Measurements from ENCODE around the gene DENR. TPM values are rescaled to one million over a fixed set of nuclear protein-coding genes. Genes with fewer than 3 reads are reported as not detected.

The DENR gene
- total and polyA plus RNA-seq, 2 of the 13 experiments (the other 11 are each of a cell fraction or from before 2014, with no cell fraction given): 30.0 to 59.1 TPM

DNA sequence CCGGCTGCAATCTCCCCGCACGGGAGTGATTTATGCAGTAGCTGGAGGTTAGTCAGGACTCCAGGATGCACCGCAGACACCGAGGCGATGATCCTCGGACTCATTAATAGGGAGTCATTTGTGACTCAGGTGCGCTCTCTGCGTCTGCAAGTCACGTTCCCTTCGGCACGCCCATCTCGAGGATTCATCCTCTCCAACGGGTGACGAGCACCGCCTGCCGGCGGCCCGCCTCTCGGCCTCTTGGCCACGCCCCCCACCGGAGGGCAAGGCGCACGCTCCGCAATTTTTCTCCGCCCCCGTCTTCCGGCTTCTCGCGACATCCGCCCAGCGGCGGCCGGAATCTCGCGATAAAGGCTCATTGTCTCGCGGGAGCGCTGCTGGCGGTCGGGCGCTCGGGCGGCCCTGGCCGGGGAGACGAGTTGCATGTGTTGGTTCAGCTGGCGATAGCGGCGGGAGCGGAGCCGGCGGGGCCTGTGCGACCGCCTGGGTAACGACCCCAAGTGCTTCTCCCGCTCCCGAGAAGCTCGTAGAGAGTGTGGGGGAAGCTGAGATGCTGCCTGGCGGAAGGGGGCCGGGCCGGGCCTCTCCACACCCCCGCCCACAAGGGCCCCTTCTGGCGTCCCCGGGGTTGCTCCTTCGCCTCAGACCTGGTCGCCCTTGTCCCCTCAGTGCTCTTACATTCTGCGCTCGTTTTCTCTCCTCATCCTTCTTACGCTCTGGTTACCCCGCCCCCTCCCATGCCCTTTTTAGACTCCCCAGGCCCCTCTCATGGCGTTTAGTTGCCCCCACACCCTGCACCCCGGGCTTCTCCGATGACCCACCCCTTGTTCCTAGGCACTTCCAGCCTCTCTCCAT, at the start of gene DENR (continued):
- TF ChIP-seq, protein P1, sequence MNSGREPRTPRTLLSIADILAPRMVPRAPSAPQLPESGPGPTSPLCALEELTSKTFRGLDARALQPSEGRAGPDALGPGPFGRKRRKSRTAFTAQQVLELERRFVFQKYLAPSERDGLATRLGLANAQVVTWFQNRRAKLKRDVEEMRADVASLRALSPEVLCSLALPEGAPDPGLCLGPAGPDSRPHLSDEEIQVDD (CRISPR knock-in tag; IDR thresholded peaks at IDR 0.05; ENCODE audit: borderline replicate concordance): peak; percentile 83; the same call in 1 of the 2 replicates
- TF ChIP-seq HNRNPUL1 (IDR thresholded peaks at IDR 0.05; ENCODE audit: low read depth, low read length) (peak; percentile 57; the same call in 1 of the 2 replicates), AHR (CRISPR knock-in tag; IDR thresholded peaks at IDR 0.05) (no peak; the same call in 1 of the 2 replicates), ZNF484 (CRISPR knock-in tag; IDR thresholded peaks at IDR 0.05; ENCODE audit: borderline replicate concordance, low read depth) (no peak), SMAD3 (CRISPR knock-in tag; IDR thresholded peaks at IDR 0.05) (peak; percentile 87; the same call in 1 of the 2 replicates), DZIP1 (CRISPR knock-in tag; IDR thresholded peaks at IDR 0.05) (no peak), ZMAT3 (CRISPR knock-in tag; conservative IDR thresholded peaks at IDR 0.05) (no peak), ZNF232 (CRISPR knock-in tag; IDR thresholded peaks at IDR 0.05; ENCODE audit: borderline replicate concordance) (no peak), ZNF768 (CRISPR knock-in tag; IDR thresholded peaks at IDR 0.05) (peak; percentile 68), ZEB1 (IDR thresholded peaks at IDR 0.05; ENCODE audit: insufficient replicate concordance, low read depth) (peak; percentile 90), HOXA9 (CRISPR knock-in tag; IDR thresholded peaks at IDR 0.05; ENCODE audit: borderline replicate concordance) (peak; percentile 69; the same call in 1 of the 2 replicates), ZNF33B (CRISPR knock-in tag; IDR thresholded peaks at IDR 0.05) (no peak), KDM4B (CRISPR knock-in tag; IDR thresholded peaks at IDR 0.05) (peak; percentile 83; the same call in 1 of the 2 replicates), MEIS1 (CRISPR knock-in tag; IDR thresholded peaks at IDR 0.05; ENCODE audit: borderline replicate concordance) (peak; percentile 59; the same call in 1 of the 2 replicates), ZNF138 (CRISPR knock-in tag; IDR thresholded peaks at IDR 0.05; ENCODE audit: low read depth) (no peak), ZNF670 (CRISPR knock-in tag; IDR thresholded peaks at IDR 0.05; ENCODE audit: borderline replicate concordance) (0 out of 2 replicates have a peak, but pooled peaks have one; percentile 33), PRPF4 (IDR thresholded peaks at IDR 0.05; ENCODE audit: low read depth, low read length, poor library complexity, severe bottlenecking) (no peak), MATR3 (CRISPR knock-in tag; IDR thresholded peaks at IDR 0.05) (no peak), FOXK2 (IDR thresholded peaks at IDR 0.05) (no peak), KDM1A (CRISPR knock-in tag; IDR thresholded peaks at IDR 0.05) (no peak), CEBPB (IDR thresholded peaks at IDR 0.05; ENCODE audit: borderline replicate concordance, low read depth, low read length) (no peak)
- TF ChIP-seq, protein P2, sequence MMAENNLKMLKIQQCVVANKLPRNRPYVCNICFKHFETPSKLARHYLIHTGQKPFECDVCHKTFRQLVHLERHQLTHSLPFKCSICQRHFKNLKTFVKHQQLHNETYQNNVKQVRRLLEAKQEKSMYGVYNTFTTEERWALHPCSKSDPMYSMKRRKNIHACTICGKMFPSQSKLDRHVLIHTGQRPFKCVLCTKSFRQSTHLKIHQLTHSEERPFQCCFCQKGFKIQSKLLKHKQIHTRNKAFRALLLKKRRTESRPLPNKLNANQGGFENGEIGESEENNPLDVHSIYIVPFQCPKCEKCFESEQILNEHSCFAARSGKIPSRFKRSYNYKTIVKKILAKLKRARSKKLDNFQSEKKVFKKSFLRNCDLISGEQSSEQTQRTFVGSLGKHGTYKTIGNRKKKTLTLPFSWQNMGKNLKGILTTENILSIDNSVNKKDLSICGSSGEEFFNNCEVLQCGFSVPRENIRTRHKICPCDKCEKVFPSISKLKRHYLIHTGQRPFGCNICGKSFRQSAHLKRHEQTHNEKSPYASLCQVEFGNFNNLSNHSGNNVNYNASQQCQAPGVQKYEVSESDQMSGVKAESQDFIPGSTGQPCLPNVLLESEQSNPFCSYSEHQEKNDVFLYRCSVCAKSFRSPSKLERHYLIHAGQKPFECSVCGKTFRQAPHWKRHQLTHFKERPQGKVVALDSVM (CRISPR knock-in tag; IDR thresholded peaks at IDR 0.05): peak; percentile 58; the same call in 1 of the 2 replicates
- TF ChIP-seq, protein P3, sequence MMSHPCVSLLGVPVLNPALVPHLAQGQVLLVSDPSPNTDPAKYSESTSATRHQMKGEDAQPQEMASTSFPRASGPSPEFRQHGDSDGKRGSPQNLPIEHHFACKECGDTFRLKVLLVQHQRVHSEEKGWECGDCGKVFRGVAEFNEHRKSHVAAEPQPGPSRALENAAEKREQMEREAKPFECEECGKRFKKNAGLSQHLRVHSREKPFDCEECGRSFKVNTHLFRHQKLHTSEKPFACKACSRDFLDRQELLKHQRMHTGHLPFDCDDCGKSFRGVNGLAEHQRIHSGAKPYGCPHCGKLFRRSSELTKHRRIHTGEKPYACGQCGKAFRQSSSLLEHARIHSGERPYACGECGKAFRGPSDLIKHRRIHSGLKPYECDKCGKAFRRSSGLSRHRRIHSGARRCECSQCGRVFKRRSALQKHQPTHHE (CRISPR knock-in tag; IDR thresholded peaks at IDR 0.05; ENCODE audit: borderline replicate concordance): peak; percentile 85
